Measurements from ENCODE around the gene TTC22.

TTC22 gene

GRCh38 chr1:54800899-54801759 is at the start of gene TTC22:
TSS of gene TTC22 (minus strand) at chr1:54801323. CDS start at chr1:54801163, 160 bp downstream.
- peak; percentile 63 to 64 for DNase-seq

DNA sequence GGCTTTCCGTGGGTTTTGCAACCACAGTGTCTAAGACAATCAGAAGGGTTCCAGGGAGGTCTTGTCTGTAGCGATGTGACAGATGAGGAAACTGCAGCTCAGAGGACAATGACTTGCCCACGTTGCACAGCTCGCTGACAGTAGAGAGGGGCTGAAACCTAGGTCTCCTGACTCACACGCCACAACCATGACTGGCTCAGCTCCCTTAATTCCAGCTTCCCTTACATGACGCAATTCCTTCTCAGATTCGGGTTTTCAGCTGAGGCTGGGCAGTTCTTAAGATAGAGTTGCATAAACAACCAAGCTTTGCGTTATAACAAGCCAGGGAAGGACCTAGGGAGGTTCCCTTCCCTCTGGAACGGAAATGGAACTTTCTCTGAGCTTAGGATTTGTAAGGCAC is 49.6 kb upstream of the TTC22 start:
- no peak for DNase-seq

DNA sequence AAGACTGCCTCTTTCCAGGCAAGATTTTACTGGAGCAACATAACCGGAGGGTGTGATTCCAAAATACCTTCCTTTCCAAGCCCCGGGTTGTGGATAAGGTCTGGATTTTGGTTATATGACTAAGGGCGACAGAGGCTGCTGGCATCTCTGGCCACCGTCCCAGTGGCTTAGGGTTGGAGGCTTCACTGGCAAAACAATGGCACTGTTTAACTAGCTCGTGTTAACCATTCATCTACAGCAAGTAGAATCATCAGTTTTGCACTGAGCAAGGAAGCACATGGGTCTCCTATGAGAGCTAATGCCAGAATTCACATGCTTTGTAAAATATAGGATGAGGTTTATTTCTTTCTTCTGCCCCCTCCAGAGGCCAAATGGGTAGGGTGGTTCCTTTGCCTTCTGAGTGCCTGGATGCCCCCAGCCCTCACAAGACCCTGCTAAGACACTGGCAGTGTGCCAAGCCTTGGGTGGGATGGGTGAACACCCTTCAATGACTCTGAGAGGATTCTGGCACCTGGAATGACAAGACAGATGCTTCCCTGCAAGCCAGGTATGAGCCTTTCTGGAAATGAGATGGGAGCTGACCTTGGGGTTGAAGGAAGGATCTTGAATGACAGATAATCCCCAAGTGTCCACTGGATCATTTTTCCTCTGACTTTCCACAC is 49.1 kb upstream of the TTC22 start:
- no peak for DNase-seq

DNA sequence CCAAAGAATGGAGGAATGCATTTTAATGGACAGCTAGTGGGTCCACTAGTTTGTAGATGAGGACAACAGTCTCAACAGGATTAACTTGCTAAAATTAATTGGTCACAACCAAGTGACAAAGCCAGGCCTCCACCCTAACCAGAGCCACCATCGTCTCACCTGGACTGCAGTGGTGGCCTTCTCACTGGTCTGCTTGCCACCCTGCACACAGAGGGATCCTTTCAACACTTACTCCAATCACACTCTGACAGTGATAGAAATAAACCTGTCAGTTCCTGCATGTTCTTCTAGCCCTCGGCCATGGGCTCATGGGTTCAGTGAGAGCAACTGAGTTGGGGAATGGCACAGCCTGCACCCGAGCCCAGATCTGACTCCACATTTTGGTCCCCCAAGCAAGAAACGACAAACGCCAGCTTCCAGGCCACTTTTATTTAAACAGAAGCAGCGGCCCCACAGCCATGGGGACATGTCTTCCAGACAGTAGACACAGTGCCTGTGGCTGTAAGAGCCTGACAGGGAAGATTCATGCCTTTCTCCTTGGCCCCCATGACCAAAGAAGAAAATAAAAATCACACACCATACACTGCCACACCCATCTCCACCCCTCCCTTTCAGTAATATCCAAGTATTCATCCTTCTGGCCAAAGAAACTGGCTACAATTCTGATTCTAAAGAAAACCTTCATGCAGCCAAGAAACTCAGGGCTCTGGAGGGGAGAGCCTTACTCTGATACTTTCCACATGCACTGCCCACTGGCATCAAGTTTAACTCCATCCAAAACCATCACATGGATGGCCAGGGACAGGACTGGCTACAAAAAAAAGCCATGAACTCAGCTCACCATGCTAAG is 48.3 kb upstream of the TTC22 start:
- no peak for DNase-seq

DNA sequence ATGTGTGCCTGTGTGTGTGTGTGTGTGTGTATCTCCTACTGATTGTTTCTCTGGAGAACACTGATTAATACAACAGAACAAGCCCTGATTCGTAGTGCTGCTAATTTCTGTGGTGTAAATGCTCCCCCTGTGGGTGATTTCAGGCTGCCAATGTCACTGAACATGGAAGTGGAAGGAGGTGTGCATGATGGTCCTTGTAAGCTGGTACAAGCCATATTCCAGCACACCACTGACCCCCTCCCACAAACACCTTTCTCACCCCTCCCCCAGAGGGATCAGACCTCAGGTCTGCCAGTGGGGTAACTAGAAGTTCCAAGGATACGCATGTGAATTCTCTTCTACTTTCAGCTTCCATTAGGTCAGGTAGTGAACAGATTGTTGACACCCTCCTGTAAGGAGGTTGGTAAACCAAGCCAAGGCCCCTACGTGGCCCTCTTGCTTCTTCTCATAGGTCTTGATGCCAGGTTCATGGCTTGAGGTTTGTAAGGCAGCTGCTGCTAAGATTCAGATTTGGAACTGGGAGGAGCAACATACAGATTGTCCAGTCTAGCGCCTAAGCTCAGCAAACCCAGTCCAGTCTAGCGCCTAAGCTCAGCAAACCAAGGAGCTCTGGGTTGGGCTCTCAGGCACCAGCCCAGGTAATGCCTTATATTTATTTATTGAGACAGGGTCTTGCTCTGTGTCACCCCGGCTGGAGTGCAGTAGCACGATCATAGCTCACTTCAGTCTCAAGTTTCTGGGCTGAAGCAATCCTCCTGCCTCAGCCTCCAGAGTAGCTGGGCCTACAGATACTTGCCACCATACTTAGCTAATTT is 47.2 kb upstream of the TTC22 start:
- DNase-seq, result no peak

GRCh38 chr1:54846716-54847284 is 45.7 kb upstream of the TTC22 start:
- no peak for DNase-seq

- DNase-seq, result no peak
These were observed 45.2 kb upstream of the TTC22 start for GRCh38 chr1:54846301-54846700.

DNA sequence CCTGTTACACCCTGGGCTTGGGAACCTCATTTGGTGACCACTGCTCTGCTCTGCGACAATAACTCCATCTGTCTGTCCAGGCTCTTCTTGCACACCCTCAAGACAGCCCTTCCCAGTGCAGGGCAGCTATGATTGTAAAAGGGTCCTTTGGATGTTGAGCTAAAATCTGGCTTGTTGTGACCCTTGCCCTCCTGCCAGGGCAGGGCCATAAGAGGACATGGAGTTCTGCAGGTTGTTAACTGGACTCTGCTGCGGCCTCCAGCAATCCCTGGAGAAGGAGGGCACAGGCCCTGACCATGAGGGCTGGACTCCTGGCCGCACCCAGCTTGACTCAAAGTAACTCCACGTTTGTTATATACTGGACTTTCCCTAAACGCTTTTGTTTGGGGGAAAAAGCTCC is 44.6 kb upstream of the TTC22 start:
- no peak for DNase-seq

DNA sequence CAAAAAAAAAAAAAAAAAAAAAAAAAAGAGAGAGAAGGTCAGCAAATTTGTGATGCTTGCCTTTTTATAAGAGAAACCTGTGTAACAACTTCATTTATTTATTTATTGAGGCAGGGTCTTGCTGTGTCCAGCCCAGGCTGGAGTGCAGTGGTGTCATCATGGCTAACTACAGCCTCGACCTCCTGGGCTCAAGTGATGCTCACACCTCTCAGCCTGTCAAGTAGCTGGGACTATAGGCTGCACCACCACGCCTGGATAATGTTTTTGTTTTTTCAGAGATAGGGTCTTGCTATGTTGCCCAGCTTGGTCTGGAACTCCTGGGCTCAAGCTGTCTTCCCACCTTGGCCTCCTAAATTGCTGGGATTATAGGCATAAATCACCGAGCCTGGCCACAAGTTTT is 43.4 kb upstream of the TTC22 start:
- no peak for DNase-seq

DNA sequence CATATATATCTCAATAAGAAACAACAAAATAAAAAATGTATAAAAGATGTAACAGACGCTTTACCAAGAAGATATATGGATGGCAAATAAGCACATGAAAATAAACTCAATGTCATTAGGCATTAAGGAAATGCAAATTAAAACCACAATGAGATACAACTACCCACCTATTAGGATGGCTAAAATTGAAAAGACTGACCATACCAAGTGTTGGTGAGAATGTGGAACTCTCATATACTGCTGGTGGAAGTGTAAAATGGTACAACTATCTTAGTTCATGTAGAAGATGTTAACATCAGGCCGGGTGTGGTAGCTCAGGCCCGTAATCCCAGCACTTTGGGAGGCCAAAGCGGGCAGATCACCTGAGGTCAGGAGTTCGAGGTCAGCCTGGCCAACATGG is 42.3 kb upstream of the TTC22 start:
- no peak for DNase-seq

- no peak for DNase-seq
These were observed 41.8 kb upstream of the TTC22 start for GRCh38 chr1:54842963-54843362.

GRCh38 chr1:54842206-54842915 is 41.2 kb upstream of the TTC22 start:
- DNase-seq, result no peak

DNA sequence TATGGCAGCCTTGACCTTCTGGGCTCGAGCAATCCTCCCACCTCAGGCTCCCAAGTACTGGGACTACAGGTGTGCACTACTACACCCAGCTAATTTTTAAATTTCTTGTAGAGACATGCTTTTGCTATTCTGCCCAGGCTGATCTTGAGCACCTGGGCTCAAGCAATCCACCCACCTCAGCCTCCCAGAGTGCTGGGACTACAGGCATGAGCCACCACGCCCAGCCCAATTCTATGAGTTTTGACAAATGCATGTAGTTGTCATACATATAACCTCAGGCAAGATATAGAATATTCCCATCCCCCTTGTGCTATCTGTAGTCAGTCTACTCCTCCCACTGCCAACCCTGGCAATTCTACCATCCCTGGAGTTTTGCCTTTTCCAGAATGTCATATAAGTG is 38.7 kb upstream of the TTC22 start:
- no peak for DNase-seq

DNA sequence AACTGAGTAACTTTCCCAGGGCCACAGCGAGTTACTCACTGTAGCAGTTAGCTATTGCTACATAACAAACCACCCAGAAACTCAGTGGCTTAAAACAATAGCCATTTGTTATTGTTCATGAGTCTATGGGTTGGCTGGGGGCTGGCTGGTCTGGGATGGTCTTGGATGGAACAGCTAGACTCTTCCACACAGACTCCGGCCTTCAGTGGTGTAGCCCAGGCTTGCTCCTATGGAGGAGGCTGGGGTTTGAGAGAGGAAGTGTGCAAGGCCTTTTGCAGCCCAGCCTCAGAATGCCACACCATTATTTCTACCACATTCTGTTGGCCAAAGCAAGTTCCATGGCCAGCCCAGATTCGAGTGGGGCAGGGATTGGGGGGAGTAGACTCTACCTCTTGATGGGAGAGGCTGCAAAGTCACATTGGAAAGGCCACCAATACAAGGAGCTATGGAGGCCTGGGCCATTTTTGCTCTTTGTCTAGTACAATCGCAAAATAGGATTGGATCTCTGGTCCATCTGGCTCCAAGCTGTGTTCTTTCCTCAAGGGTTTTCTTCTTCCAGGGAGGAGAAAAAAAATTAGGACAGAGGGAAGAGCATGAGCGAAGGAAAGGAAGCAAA is 37.5 kb upstream of the TTC22 start:
- DNase-seq, result no peak

DNA sequence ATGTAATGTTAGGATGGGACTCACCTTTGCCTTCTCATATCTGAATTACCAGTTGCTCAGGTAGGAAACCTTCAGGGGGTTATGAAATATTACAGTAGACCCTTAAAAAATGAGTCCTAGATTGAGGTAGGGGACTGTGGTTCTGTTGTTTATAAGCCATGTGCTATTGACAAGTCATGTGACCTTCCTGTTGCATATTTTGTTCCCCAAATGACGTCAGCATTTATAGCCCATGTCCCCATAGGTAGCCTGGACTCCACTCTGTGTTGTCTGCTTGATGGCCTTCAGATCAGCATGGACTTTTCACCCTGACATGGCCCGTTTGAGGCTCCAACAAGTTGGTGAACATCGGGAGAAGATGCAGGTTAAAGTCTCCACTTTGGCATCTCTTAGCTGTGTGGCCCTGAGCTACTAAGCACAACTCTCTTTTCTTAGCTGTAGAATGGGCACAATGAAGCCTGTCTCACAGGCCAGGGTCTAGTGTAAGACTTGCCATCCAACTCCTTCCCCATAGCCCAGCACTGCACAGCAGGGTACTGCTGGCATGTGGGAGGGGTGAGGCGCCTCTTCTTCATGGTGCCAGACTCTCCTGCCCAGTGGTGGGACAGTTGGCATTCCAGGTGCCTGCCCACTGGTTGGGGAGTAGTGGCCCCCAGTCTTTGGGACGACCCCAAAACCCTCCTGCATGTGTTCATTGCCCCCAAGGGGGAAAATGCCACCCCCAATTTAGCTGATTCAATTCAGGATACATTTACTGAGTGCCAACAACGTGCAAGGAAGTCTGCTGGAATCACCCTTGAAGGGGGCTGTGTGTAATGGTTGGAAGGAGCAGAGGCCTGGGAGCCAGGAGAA is 36.1 kb upstream of the TTC22 start:
- DNase-seq, result no peak

DNA sequence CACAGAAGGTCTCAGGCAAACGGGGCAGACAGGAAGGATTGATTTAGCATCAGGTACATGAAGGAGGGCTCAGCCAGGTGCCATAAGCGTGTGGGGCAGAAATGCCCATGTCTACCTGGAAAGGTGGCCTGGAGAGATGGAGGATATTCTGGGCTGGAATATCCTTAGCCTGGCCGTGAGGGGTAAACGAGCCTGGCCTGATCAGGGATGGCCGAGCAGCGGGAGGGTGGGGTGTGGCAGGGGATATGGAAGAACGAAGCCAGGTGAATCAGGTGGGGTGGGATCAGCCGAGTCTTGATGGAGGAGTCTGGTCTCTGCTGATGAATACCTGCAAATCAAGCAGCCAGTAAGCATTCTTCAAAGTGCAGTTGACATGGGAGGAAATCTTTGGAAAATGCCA is 35.5 kb upstream of the TTC22 start:
- DNase-seq, result no peak

DNA sequence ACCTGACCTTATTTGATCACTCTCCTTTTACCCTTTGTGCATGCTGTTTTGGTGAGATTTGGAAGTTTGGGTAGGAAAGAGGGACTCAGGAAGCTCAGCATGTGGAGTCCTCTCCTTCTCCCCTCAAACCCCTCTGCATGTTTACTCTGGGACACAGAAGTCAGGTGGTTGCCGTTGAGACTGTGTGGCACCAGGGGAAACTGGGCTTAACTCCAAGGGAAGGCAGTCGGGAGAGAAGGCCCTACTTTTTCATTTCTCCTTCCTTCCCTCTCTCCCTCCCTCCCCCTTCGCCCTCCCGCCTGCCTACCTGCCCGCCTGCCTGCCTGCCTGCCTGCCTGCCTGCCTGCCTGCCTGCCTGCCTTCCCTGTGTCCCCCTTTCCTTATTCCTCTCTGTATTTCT is 34.8 kb upstream of the TTC22 start:
- no peak for DNase-seq

- no peak for DNase-seq
These were observed 34.2 kb upstream of the TTC22 start for GRCh38 chr1:54835131-54835898.

GRCh38 chr1:54834007-54834541 is 33.0 kb upstream of the TTC22 start:
- DNase-seq, result no peak

All from stimulated activated CD4-positive, alpha-beta T cell treated with anti-CD3 and anti-CD28 coated beads, Interleukin-4, amount 100 ng/mL, for 4 hours (primary cell).